NCI-H2196 treated with DMSO at 0.1 percent for 48 hours (cell line): ENCODE data around the gene HLA-DQB1.

Experiments used
- DNase-seq: peaks from one replicate; lab custom pipeline; 2025; ENCODE audit not compliant: unreplicated experiment; lab: John Stamatoyannopoulos, UW

Gene HLA-DQB1

GRCh38 chr6:32627831-32628230, 38.6 kb downstream of the HLA-DQB1 start:
- no peak for DNase-seq

- no peak for DNase-seq
Measured at GRCh38 chr6:32627249-32627648, 39.2 kb downstream of the HLA-DQB1 start.

GRCh38 chr6:32625137-32625536, 41.3 kb downstream of the HLA-DQB1 start:
- DNase-seq, result no peak

- no peak for DNase-seq
Measured at GRCh38 chr6:32624565-32624964, 41.9 kb downstream of the HLA-DQB1 start.

- DNase-seq, result no peak
Measured at GRCh38 chr6:32623693-32624092, 42.8 kb downstream of the HLA-DQB1 start.

- no peak for DNase-seq
Measured at GRCh38 chr6:32622545-32623401, 43.7 kb downstream of the HLA-DQB1 start.

- DNase-seq, result no peak
Measured at GRCh38 chr6:32621372-32621771, 45.1 kb downstream of the HLA-DQB1 start.

- no peak for DNase-seq
Measured at GRCh38 chr6:32617751-32618150, 48.7 kb downstream of the HLA-DQB1 start.

- no peak for DNase-seq
Measured at GRCh38 chr6:32615885-32616532, 50.4 kb downstream of the HLA-DQB1 start.

- DNase-seq, result no peak
Measured at GRCh38 chr6:32614366-32615081, 51.9 kb downstream of the HLA-DQB1 start.

- no peak for DNase-seq
Measured at GRCh38 chr6:32613475-32613874, 53.0 kb downstream of the HLA-DQB1 start.

- DNase-seq, result no peak
Measured at GRCh38 chr6:32610682-32611296, 55.7 kb downstream of the HLA-DQB1 start.

- DNase-seq, result peak; percentile 23
Measured at GRCh38 chr6:32609731-32610640, 56.5 kb downstream of the HLA-DQB1 start.
